Kidney (tissue), 14 donors: ENCODE data around the gene SPPL2C. TPM values are rescaled to one million over a fixed set of nuclear protein-coding genes. Genes with fewer than 3 reads are reported as not detected.

Experiments
- DNase-seq, 5 donors: peaks; one replicate each; pipeline ENCODE4 v3.0.0-alpha.2; 2013 to 2020
- FAIRE-seq: peaks from 2 replicates; lab custom pipeline; 2012; peaks lifted over from hg19 to GRCh38; lab: Jason Lieb, UNC
- H3K27ac ChIP-seq, 2 donors: one replicate each; pipeline ENCODE4 v1.7.0; 2013; ENCODE audit warnings: low read depth in 2 of 2, low read length in 2 of 2, inconsistent platforms in 1 of 2
- H3K27me3 ChIP-seq: one replicate; pipeline ENCODE4 v1.7.1; 2013; ENCODE audit warnings: low read length, inconsistent platforms; ENCODE audit not compliant: control insufficient read depth, insufficient read depth
- H3K36me3 ChIP-seq, 3 donors: one replicate each; pipeline versions ENCODE4 v1.7.0 to v1.7.1; 2013; ENCODE audit warnings: low read length in 3 of 3, control low read depth in 1 of 3, inconsistent platforms in 1 of 3; ENCODE audit not compliant: insufficient read depth in 3 of 3, control insufficient read depth in 2 of 3
- H3K4me1 ChIP-seq, 3 donors: one replicate each; pipeline versions ENCODE4 v1.7.0 to v1.7.1; 2013; ENCODE audit warnings: low read length in 3 of 3, inconsistent platforms in 1 of 3, low read depth in 1 of 3; ENCODE audit not compliant: control insufficient read depth in 2 of 3, insufficient read depth in 2 of 3
- H3K4me3 ChIP-seq, 3 donors: one replicate each; pipeline versions ENCODE4 v1.7.0 to v1.8.1; 2013; ENCODE audit warnings: low read length in 3 of 3, control low read depth in 1 of 3, inconsistent platforms in 1 of 3
- H3K9ac ChIP-seq, 3 donors: one replicate each; pipeline versions ENCODE4 v1.7.0 to v1.7.1; 2013; ENCODE audit warnings: low read length in 3 of 3, control low read depth in 1 of 3, inconsistent platforms in 1 of 3
- H3K9me3 ChIP-seq, 3 donors: one replicate each; pipeline versions ENCODE4 v1.7.0 to v1.7.1; 2013; ENCODE audit warnings: low read length in 3 of 3, control low read depth in 1 of 3, inconsistent platforms in 1 of 3; ENCODE audit not compliant: control insufficient read depth in 2 of 3, insufficient read depth in 1 of 3
- intact Hi-C: fragments of 100-400 bp; cut with DNase I; formaldehyde crosslinking; loops from one replicate; pipeline ENCODE4 v1.11.1; 2022
- polyA plus RNA-seq: library from polyadenylated mRNA; stranded (reverse); fragments of 350-450 nt; fragmentation: Illumina TruSeq; extraction: RNeasy Lipid Tissue Mini Kit (QIAGEN cat#74804); gene quantifications from one replicate; pipeline ENCODE4 v1.2.3, GENCODE V29; 2014; ENCODE audit warnings: low read depth, low replicate concordance; ENCODE audit not compliant: insufficient read depth
- total RNA-seq: library from RNA; stranded (reverse); fragmentation: NEBNext Ultra II Directional; extraction: Animal tissue kit (Norgen Biotek cat#: 25700); gene quantifications from one replicate; pipeline ENCODE4 v1.2.1, GENCODE V29; 2021
- TF ChIP-seq, protein P1 (sequence below): IDR thresholded peaks from 3 replicates; pipeline ENCODE4 v1.5.1; 2012; ENCODE audit warnings: mild to moderate bottlenecking, moderate library complexity, borderline replicate concordance; ENCODE audit not compliant: insufficient read depth; ENCODE audit errors: extremely low read depth
- donor health status: control.
- donor health status: control.
- donor health status: control.
- donor health status: control.
- donor health status: control.
- donor health status: DM: yes; HTN: yes; CAD: no.
- donor health status: Normal renal cell carcinoma (clear cell type).

Gene SPPL2C
- total and polyA plus RNA-seq, 2 donors from 2014 or later, result not detected

DNA sequence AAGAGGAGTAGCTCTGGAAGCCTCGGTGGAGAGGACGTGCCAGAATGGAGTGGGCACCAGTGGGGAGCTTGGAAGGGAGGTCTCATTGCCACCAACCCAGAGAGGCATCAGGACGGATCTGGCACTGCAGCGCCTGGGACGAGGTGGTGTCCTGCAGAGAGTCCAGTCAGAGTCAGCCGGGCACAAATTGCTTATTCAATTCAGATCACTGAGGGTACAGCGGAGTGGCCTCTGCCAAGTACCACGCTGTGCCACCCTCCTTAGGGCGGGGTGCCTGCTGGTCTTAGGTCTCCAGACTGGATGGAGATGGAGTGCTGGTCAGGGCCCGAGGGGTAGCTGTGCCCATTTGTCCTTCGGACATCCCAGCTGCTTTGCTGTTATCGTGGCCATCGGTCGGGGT lies 18.9 kb upstream of the SPPL2C start:
- TF ChIP-seq, protein P1, sequence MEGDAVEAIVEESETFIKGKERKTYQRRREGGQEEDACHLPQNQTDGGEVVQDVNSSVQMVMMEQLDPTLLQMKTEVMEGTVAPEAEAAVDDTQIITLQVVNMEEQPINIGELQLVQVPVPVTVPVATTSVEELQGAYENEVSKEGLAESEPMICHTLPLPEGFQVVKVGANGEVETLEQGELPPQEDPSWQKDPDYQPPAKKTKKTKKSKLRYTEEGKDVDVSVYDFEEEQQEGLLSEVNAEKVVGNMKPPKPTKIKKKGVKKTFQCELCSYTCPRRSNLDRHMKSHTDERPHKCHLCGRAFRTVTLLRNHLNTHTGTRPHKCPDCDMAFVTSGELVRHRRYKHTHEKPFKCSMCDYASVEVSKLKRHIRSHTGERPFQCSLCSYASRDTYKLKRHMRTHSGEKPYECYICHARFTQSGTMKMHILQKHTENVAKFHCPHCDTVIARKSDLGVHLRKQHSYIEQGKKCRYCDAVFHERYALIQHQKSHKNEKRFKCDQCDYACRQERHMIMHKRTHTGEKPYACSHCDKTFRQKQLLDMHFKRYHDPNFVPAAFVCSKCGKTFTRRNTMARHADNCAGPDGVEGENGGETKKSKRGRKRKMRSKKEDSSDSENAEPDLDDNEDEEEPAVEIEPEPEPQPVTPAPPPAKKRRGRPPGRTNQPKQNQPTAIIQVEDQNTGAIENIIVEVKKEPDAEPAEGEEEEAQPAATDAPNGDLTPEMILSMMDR, result no peak
- DNase-seq, result no peak
- H3K4me1 ChIP-seq, result no peaks in the 10 kb centered on the region
- no peak overlapping the region for H3K4me3 ChIP-seq
- no peaks in the 10 kb centered on the region for H3K36me3 ChIP-seq
- no peak overlapping the region for H3K27ac ChIP-seq
- no peaks in the 10 kb centered on the region for H3K9me3 ChIP-seq
- FAIRE-seq, result no peak
- H3K27me3 ChIP-seq, result no peaks in the 10 kb centered on the region
- intact Hi-C loops, result no loop called here
- no peak overlapping the region for H3K9ac ChIP-seq

DNA sequence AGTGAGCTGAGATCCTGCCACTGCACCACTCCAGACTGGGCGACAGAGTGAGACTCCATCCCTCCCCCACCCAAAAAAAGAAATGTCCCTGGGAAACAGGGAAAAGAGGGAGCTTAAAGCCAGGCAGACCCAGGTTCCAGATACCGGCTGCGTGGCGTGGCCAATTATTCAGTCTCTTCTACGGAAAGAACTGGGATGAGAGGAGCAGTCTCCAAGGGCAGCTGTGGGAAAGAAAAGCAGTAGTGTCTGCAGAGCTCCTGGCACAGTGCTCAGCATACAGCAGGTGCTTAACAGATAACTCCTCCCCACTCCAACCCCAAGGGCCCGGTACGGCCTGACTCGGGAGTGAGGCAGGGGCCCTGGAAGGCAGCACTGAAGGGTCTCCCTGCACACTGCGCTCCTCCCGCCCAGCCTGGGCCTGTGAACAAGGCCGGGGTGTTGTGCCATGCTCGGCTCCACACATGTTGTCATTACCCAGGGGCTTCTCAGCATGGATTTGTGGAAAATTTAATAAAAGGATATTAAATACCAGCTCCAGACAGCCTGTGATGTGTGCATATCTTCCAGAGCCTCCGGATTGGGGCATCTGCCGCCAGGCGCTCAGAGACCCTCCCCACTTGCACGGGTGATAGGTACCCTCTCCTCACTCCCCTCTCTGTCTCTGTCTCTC lies 17.6 kb upstream of the SPPL2C start:
- intact Hi-C loops, result no loop called here
- FAIRE-seq (no peak), DNase-seq (no peak)
- TF ChIP-seq, protein P1, result no peak
- Histone ChIP-seq H3K36me3 (no peaks in the 10 kb centered on the region), H3K27ac (no peak overlapping the region), H3K9ac (no peak overlapping the region), H3K9me3 (no peaks in the 10 kb centered on the region), H3K27me3 (no peaks in the 10 kb centered on the region), H3K4me1 (no peaks in the 10 kb centered on the region), H3K4me3 (no peak overlapping the region)

DNA sequence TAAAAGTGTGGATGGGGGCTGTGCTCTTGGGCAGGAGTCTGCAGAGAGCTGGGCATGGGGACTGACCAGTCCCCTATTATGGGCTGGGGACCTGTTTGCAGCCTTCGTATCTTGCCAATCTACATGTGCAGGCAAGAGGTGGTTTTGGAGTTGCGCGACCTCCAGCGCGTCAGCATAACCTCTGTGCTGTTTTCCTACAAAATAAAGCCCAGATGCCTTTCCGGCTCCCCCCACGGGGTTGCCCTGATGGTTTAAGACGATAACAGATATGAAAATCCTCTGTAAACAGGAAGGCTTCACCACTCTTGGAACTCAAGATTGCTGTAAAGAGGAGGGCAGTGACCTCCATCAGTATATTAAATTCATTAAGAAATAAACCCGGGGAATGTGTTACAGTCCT lies 16.5 kb upstream of the SPPL2C start:
- DNase-seq, result no peak
- Histone ChIP-seq H3K27ac (no peak overlapping the region), H3K9me3 (no peaks in the 10 kb centered on the region), H3K9ac (no peak overlapping the region), H3K4me1 (no peaks in the 10 kb centered on the region), H3K36me3 (no peaks in the 10 kb centered on the region), H3K4me3 (no peak overlapping the region), H3K27me3 (no peaks in the 10 kb centered on the region)
- intact Hi-C loops, result no loop called here
- no peak for FAIRE-seq
- TF ChIP-seq, protein P1, result no peak
